Motor neuron (in vitro differentiated cells): ENCODE data around the gene CYB561. TPM values are rescaled to one million over a fixed set of nuclear protein-coding genes. Genes with fewer than 3 reads are reported as not detected.
"Not testable (repeated sequence)": the region's sequence is repeated elsewhere in the genome, so short reads cannot be mapped to it uniquely, and the experiment has no call there.

ENCODE experiments used
- ATAC-seq, 8 experiments: fragments of 200-7000 bp; cut with Tn5 transposase; replicated peaks in 6 of 8; 2 replicates each; pipeline ENCODE4 v1.8.0; 2021; ENCODE audit warnings: mild to moderate bottlenecking in 8 of 8, moderate library complexity in 8 of 8
- H3K27ac ChIP-seq, 2 donors: fragments of 250-450 bp; sonication (Bioruptor Pico); 2 replicates each; pipeline ENCODE4 v1.9.0; 2021; ENCODE audit warnings: antibody characterized with exemption in 2 of 2, mild to moderate bottlenecking in 2 of 2, moderate library complexity in 1 of 2
- H3K4me1 ChIP-seq, 2 donors: fragments of 250-450 bp; sonication (Bioruptor Pico); replicated peaks in 1 of 2; 2 replicates each; pipeline ENCODE4 v1.6.1; 2021; ENCODE audit warnings: antibody characterized with exemption in 2 of 2, mild to moderate bottlenecking in 2 of 2, moderate library complexity in 1 of 2
- H3K4me3 ChIP-seq, 5 donors: fragments of 250-450 bp; sonication (Bioruptor Pico); 2 replicates each; pipeline ENCODE4 v1.9.0; 2021; ENCODE audit warnings: antibody characterized with exemption in 5 of 5, mild to moderate bottlenecking in 5 of 5, moderate library complexity in 4 of 5
- WGBS, 10 experiments: fragments of 450-650 bp; shearing (Covaris generic); methylation state at CpG; one replicate each; pipeline ENCODE4 v1.0.0; 2022; 5-methylcytosine and 5-hydroxymethylcytosine counted together
- in situ Hi-C, 9 experiments: fragments of 400-800 bp; cut with MboI; loops; one replicate each; pipeline ENCODE4 v1.15.0; 2021; ENCODE audit warnings: low sequenced_read_pairs in 9 of 9, low pct_unique_long_range_greater_than_20kb in 2 of 9; ENCODE audit not compliant: unreplicated experiment in 9 of 9
- total RNA-seq, 8 experiments: library from RNA; unstranded; fragments of 300-600 nt; gene quantifications; 2 replicates each; pipeline versions ENCODE4 v1.2.3 to v1.2.4, GENCODE V29; 2022

Gene CYB561
- total RNA-seq, 8 experiments from 2014 or later, result 4.7 to 45.4 (median 6.6) TPM

DNA sequence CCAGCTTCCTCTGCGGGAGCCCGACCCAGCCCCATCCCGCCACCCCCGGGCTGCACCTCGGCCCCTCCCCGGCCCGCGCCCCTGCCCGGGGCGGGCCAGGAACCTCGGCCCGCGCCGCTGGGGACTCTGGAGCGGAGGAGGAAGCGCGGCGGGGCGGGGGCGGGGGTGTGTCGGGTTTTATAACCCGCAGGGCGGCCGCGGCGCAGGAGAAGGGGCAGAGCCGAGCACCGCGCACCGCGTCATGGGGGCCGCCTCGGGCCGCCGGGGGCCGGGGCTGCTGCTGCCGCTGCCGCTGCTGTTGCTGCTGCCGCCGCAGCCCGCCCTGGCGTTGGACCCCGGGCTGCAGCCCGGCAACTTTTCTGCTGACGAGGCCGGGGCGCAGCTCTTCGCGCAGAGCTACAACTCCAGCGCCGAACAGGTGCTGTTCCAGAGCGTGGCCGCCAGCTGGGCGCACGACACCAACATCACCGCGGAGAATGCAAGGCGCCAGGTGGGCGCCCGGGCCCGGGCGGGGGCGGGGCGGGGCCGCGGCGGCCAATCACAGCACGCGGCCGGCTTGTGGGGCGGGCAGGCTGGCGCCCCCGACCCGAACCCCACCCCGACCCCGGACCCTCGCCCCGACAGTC lies 30.9 kb upstream of the CYB561 start, which contains the start of gene ACE:
ACE (plus strand) TSS at position 208 of the 626 bp plus-strand sequence; CDS start at position 242, 34 bp downstream.
- peak; percentile 30 to 82 (median 74) for ATAC-seq

DNA sequence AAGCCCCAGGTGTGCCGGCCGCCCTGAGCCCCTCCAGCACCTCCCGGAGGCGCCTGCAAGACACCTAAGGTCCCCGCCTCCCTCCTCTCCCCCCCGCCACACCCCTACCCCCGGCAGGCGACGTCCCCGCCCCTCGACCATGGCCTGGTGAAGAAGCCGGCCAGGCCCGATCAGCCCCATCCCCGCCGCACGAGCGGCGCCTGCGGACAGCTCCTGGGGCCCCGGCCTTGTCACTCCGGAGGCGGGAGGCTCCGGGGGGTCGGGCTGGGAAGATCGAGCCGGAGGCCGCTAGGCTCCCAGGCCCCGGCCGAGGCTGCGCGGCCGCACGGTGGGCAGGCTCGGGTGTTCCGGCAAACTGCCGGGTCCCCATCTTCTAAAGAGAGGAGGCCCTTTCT lies 30.4 kb upstream of the CYB561 start:
- peaks cover 10 to 12% of the 10 kb centered on the region in 2 donors for H3K4me1 ChIP-seq
- in situ Hi-C loops, result no loop called here
- H3K27ac ChIP-seq, result peak overlapping the region in 1 of 2 donors; percentile 1
- ATAC-seq, result peak in 6 of 8 experiments; percentile 40 to 52 (median 47)
- peak overlapping the region; percentile 36 to 48 (median 41) for H3K4me3 ChIP-seq
- 13% methylated on average over 3 of the region's 36 CpGs; no CpG with 5 or more reads in 9 of the 10 experiments for WGBS, 10 experiments

More for the DNA sequence above, 30.9 kb upstream of the CYB561 start, which contains the start of gene ACE:
- Histone ChIP-seq H3K4me1 (peaks cover 10 to 12% of the 10 kb centered on the region in 2 donors), H3K27ac (peak within 1 kb of the TSS in 1 of 2 donors; percentile 1), H3K4me3 (peak within 1 kb of the TSS; percentile 36 to 48 (median 41))
- in situ Hi-C loops, result no loop called here
- WGBS, 10 experiments, result no CpG with 5 or more reads among the region's 78 CpGs

DNA sequence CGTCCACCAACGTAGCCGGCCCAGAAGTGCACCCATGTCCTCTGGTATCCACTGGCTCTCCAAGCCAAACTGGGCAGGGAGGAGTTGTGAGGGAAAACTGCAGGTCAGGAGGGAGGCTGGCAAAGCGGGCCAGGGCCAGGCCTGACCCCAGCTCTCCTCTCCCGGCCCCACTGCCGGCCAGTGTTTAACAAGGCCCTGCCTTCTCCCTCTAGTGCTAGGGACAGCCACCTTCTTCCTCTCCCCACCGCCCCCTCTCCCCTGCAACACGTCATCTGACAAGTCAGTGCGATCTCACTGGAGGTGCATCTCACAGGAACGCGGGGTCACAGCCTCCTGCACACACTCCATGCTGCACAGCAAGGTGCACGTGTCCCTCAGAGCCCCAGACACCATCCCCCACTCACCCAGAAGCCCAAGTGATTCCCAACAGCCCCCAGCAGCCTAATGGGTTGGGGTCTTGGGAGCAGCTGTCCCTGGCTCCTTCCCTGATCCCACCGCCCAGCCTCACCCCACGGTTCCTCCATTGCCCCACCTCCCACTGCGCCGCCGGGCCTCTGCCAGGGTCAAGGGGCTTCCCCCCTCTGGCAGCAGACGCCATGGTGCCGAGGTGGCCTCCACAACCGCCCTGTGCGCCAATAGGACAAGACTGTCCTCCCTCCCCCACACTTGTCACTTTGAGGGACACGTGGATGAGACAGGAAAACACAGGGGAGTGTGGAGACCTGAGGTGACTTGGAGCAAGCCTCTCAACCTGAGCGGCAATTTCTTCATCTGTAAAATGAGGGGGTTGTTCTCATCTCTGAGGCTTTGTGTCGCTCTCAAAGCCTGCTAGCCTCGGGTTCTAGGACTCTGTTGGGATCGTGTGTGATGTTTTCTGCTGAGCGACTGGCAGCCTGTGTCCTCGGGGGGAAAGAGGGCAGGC lies 29.6 kb upstream of the CYB561 start:
- in situ Hi-C loops, result no loop called here
- peak overlapping the region; percentile 36 to 48 (median 41) for H3K4me3 ChIP-seq
- peaks cover 10 to 12% of the 10 kb centered on the region in 2 donors for H3K4me1 ChIP-seq
- WGBS, 10 experiments, result 13 to 68% (median 40%) methylated on average over 1 to 4 of the region's 28 CpGs; no CpG with 5 or more reads in 7 of the 10 experiments
- ATAC-seq, result peak in 4 of 8 experiments; percentile 4 to 28 (median 16)
- no peak overlapping the region for H3K27ac ChIP-seq

DNA sequence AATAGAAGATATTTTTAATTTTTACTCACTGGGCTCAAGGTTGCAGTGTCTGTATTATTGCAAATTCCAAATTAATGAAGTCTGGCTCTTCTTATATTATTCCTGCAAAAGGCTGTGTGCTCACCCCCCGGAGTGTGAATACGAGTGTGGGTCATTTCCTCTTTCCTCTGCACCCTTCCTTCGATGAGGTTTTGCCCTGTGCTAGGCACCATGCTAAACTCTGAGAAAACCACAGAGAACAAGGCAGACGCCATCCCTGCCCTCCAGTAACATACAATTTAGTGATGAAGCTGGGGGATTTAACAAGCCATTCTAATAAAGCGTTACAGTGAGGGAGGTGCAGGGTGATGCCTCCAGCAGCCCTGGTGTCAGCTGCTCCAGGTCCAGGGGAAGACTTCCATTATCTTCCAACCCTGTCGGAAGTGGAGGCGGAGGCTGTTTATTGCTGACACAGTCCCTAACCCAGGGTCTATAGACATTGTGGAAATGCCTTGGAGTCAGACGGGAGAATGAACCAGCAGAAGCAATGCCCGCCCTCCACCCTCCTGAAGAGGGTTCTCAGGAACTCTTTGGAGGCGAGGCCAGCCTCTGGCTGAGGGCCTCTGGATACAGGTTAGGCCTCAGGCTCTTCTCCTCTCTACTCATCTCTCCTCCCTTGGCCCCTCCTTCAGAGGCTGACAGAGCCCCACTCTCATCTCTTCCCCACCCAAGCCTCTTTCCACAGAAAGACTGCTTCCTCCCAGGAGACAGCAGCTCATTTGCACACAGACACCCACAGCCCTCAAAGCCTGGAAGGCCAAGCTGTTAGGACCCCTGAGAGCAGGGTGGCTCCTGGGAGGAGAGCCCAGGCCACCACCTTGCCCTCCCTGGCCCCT lies 28.7 kb upstream of the CYB561 start:
- in situ Hi-C loops, result no loop called here
- H3K4me3 ChIP-seq, result no peak overlapping the region
- no peak overlapping the region for H3K27ac ChIP-seq
- WGBS, 10 experiments, result 18 to 100% (median 75%) methylated on average over 1 to 5 of the region's 10 CpGs; no CpG with 5 or more reads in 1 of the 10 experiments
- peaks cover 10 to 12% of the 10 kb centered on the region in 2 donors for H3K4me1 ChIP-seq
- no peak for ATAC-seq

DNA sequence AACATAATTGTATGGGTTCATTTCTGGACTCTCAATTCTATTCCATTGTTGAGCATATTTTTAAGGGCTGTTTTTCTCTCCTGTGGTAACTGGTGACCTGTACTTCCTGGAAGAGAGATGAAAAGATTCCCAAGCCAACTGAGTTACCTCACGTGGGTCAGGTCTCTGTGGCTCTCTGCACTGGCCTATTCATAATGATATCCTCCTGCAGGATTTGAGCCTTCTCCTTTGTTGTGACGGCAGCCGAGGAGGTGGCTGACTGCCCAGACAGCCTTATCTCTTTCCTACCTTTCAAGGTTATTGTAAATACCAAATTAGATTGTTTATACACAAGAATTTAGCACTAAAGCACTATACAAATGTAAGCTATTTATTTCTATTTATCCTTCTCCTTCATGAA lies 28.1 kb upstream of the CYB561 start:
- Histone ChIP-seq H3K27ac (no peak overlapping the region), H3K4me1 (peaks cover 10 to 12% of the 10 kb centered on the region in 2 donors), H3K4me3 (no peak overlapping the region)
- WGBS, 10 experiments, result 21 to 89% (median 60%) methylated on average over 1 to 3 of the region's 3 CpGs; no CpG with 5 or more reads in 2 of the 10 experiments
- no peak for ATAC-seq
- in situ Hi-C loops, result no loop called here

DNA sequence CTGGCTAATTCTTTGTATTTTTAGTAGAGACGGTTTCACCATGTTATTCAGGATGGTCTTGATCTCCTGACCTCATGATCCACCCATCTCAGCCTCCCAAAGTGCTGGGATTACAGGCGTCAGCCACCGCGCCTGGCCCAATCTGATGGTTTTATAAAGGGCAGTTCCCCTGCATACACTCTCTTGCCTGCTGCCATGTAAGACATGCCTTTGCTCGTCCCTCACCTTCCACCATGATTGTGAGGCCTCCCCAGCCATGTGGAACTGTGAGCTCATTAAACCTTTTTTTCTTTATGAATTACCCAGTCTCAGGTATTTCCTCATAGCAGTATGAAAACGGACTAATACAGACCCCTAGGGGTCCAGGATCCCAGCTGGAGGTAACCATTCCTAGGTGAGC lies 22.0 kb upstream of the CYB561 start:
- H3K27ac ChIP-seq, ATAC-seq, H3K4me1 ChIP-seq, in situ Hi-C loops, H3K4me3 ChIP-seq: not testable (repeated sequence)
- WGBS, 10 experiments, result 0 to 90% (median 70%) methylated on average over 1 to 6 of the region's 6 CpGs; no CpG with 5 or more reads in 3 of the 10 experiments

DNA sequence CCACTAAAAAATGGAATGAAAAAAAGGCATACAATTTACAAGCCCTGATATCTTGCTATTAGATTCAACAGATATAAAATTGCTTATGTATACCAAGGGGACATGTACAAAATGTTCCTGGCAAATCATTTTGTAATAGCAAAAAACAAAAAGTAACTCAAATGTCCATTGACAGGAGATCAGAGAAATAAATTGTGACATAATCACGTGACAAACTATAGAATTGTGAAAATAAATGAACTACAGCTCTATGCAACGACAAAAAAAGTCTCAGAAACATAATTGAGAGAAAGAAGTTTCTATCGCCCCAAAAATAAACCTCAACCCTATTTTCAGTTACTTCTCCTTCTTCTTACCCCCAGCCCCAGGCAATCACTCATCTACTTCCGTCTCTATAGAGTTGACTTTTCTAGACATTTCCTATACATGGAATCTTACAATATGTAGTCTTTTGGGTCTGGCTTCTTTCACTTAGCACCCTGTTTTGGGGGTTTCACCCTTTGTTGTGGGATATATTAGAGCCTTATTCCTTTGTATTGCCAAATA lies 18.7 kb upstream of the CYB561 start:
- in situ Hi-C loops, result no loop called here
- Histone ChIP-seq H3K4me3 (no peak overlapping the region), H3K4me1 (no peaks in the 10 kb centered on the region), H3K27ac (no peak overlapping the region)
- 41 to 100% (median 81%) methylated on average over 1 to 4 of the region's 4 CpGs for WGBS, 10 experiments
- ATAC-seq, result no peak

DNA sequence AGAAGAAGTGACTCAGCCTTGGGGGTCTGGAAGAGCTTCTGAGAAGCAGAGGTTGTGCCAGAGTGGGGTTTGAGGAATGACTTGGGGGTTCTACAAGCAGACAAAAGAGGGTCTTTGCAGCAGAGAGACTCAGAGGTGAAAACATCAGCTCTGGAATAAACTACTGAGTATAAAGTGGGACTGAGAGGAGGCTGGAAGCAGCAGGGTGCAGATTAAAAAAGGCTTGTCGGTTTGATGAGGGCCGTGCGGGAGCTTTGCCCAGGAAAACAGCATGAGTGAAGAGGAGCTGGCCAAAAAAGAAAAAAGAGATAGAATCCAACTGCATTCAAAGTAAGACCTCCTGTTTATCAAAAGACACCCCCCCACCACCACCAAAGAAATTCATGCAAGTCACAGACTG lies 17.7 kb upstream of the CYB561 start:
- in situ Hi-C loops, result no loop called here
- ATAC-seq, result no peak
- Histone ChIP-seq H3K27ac (no peak overlapping the region), H3K4me3 (no peak overlapping the region), H3K4me1 (no peaks in the 10 kb centered on the region)
- 8 to 83% (median 49%) methylated on average over 2 to 3 of the region's 3 CpGs; no CpG with 5 or more reads in 1 of the 10 experiments for WGBS, 10 experiments

DNA sequence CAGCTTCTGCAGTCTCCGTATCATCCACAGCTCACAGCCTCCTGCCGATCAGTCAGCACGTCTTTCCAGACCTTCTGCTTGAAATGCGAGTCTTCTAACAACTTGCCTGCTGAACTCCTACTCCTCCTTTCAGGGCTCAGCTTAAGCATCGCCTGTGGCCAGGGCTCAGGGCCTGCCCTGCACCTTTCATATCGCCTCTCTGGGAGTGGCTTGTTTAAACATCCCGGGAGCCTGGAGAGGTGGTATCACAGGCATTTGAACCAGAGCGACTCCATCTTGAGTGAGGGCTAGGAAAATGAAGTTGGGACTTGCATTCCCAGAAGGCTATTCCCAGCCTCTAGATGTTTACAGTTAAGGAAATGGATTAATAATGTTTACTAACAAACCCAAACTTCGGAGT lies 13.9 kb upstream of the CYB561 start:
- in situ Hi-C loops, result no loop called here
- Histone ChIP-seq H3K4me1 (no peaks in the 10 kb centered on the region), H3K27ac (no peak overlapping the region), H3K4me3 (no peak overlapping the region)
- WGBS, 10 experiments, result 50 to 100% (median 60%) methylated on average over 1 to 8 of the region's 9 CpGs; no CpG with 5 or more reads in 1 of the 10 experiments
- no peak for ATAC-seq

DNA sequence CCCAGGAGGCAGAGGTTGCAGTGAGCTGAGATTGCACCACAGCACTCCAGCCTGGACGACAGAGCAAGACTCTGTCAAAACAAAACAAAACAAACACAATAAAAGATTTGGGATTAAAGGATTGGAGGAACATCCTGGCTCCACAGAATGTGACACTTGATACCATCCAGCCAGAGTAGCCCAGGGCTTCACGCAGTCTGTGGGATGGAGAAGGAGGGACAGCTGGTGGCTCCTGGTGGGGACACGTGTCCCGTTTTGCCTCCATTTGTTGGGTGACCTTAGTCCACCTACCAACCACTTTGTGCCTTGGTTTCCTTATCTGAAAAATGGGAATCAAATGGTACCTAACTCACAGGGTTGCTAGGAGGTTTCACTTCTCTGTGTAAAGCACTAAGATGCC lies 12.4 kb upstream of the CYB561 start:
- 80 to 96% (median 90%) methylated on average over 1 to 4 of the region's 4 CpGs; no CpG with 5 or more reads in 5 of the 10 experiments for WGBS, 10 experiments
- Histone ChIP-seq H3K4me1 (no peaks in the 10 kb centered on the region), H3K27ac (no peak overlapping the region), H3K4me3 (no peak overlapping the region)
- ATAC-seq, result no peak
- in situ Hi-C loops, result no loop called here

DNA sequence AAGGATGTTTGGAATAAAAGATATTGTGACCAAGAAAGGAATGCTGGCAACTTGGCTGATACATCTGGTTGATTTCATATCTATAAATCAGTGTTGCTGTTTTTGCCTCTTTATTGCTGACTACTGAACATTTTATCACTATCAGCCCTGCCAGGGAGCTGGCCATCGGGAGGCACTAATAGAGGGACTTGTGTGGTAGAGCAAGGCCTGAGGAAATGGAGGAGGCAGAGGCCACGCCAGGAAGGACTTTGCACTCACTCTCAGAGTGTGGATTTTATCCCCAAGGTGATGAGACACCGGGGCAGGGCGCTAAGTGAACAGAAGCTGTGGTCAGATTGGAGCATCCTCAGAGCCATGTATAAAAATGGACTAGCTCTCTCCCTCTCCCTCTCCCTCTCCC lies 9.3 kb upstream of the CYB561 start:
- Histone ChIP-seq H3K27ac (no peak overlapping the region), H3K4me3 (no peak overlapping the region), H3K4me1 (no peaks in the 10 kb centered on the region)
- 13 to 80% (median 60%) methylated on average over 1 to 4 of the region's 4 CpGs; no CpG with 5 or more reads in 3 of the 10 experiments for WGBS, 10 experiments
- no peak for ATAC-seq
- in situ Hi-C loops, result no loop called here

DNA sequence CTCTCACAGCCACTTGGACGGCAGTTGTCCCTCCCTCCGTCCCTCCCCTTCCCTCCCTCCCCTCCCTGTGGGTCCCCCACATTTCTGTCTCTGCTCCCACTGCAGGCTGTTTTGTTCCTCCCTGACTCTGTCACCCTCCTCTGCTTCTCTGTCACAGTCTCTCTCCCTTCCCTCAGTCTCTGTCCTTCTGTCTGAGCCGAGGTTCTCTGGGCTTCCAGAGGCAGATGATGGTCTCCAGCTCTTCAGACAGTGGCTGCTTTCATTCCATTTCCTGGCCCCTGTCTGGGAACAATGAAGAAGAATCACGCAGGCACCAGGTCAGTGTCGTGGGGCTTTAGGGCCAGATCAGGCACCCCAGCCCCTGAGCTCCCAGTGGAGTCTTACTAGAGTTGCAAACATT lies 8.8 kb upstream of the CYB561 start:
- ATAC-seq, result no peak
- Histone ChIP-seq H3K27ac (no peak overlapping the region), H3K4me1 (no peaks in the 10 kb centered on the region), H3K4me3 (no peak overlapping the region)
- in situ Hi-C loops, result no loop called here
- 17 to 80% (median 40%) methylated on average over 1 to 3 of the region's 5 CpGs; no CpG with 5 or more reads in 5 of the 10 experiments for WGBS, 10 experiments
